Left ventricle myocardium inferior (tissue), 1 donor: ENCODE measurements around the gene SVOPL. TPM values are rescaled to one million over a fixed set of nuclear protein-coding genes. Genes with fewer than 3 reads are reported as not detected.

Experiments
- DNase-seq: peaks from one replicate; pipeline ENCODE4 v3.0.0-alpha.2; 2020
- H3K27ac ChIP-seq: fragments of 200-600 bp; replicated peaks from 2 replicates; pipeline ENCODE4 v1.8.0; 2021
- H3K27me3 ChIP-seq: fragments of 200-600 bp; 2 replicates; pipeline ENCODE4 v1.8.0; 2021; ENCODE audit warnings: low read depth
- H3K36me3 ChIP-seq: fragments of 200-600 bp; 2 replicates; pipeline ENCODE4 v1.8.0; 2021
- H3K4me1 ChIP-seq: fragments of 200-600 bp; 2 replicates; pipeline ENCODE4 v1.8.0; 2021
- H3K4me3 ChIP-seq: fragments of 200-600 bp; 2 replicates; pipeline ENCODE4 v1.8.0; 2021; ENCODE audit warnings: mild to moderate bottlenecking, moderate library complexity
- H3K9me3 ChIP-seq: fragments of 200-600 bp; replicated peaks from 2 replicates; pipeline ENCODE4 v1.8.0; 2021
- intact Hi-C: fragments of 100-400 bp; cut with micrococcal nuclease; formaldehyde crosslinking; loops from one replicate; pipeline ENCODE4 v1.11.0; 2022
- long read RNA-seq: library from polyadenylated mRNA; unstranded; transcript quantifications from one replicate; pipeline ENCODE4 v2.0.0, GENCODE V29; 2021
- total RNA-seq: library from RNA; stranded (reverse); fragmentation: NEBNext Ultra II Directional; extraction: Animal tissue kit (Norgen Biotek cat#: 25700); gene quantifications from one replicate; pipeline ENCODE4 v1.2.1, GENCODE V29; 2021
- TF ChIP-seq, protein P1 (sequence below): fragments of 200-600 bp; IDR thresholded peaks from 2 replicates; pipeline ENCODE4 v1.8.0; 2021; ENCODE audit warnings: antibody characterized with exemption, mild to moderate bottlenecking, borderline replicate concordance
- donor health status: DM: no; HTN: yes; CAD: no; lungs with severe emphysema.

Gene SVOPL, protein sequence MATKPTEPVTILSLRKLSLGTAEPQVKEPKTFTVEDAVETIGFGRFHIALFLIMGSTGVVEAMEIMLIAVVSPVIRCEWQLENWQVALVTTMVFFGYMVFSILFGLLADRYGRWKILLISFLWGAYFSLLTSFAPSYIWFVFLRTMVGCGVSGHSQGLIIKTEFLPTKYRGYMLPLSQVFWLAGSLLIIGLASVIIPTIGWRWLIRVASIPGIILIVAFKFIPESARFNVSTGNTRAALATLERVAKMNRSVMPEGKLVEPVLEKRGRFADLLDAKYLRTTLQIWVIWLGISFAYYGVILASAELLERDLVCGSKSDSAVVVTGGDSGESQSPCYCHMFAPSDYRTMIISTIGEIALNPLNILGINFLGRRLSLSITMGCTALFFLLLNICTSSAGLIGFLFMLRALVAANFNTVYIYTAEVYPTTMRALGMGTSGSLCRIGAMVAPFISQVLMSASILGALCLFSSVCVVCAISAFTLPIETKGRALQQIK
- not detected for total RNA-seq
- long read RNA-seq, result 0 reads

DNA sequence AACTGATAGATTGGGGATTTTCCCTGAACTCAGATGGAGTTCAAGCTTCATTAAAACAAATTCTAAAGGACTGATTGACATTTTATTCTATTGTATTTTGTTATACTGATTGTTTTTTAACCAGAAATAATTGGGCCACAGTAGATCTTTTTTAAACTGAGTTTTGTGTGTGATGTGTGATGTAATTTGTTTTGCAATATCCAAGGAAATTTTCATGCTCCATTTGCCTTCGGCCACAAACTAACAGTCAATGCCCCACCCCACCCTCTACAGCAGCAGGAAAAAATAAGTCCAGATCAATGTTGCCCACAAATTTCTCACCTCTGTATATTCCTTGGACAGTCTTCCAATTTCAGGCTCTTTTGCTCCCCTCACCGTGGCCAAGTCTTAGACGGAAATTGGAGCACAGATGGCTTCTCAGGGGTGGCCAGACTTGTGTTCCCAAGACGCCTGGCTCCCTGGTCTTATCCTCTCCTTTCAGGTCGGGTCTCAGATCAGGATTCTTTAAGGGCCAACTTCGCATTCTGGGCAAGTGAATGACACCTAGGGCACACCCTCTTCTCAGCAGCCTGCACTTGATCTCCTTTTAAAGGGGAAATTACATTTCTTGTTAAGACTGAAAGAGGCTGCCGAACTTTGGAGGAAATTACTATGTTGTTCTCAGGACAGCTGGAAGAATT, at the start of gene SVOPL:
Gene SVOPL, minus strand, starts transcription at position 506 of the 680 bp plus-strand sequence. CDS start 22,317 bp downstream, outside the sequence.
- H3K36me3 ChIP-seq, result no peaks in the 10 kb centered on the region
- H3K4me1 ChIP-seq, result no peaks in the 10 kb centered on the region
- intact Hi-C loops, result no loop called here
- no peaks in the 10 kb centered on the region for H3K9me3 ChIP-seq
- peaks cover 12% of the 10 kb centered on the region for H3K27me3 ChIP-seq
- no peak within 1 kb of the TSS for H3K4me3 ChIP-seq
- no peak within 1 kb of the TSS for H3K27ac ChIP-seq
- TF ChIP-seq, protein P1, sequence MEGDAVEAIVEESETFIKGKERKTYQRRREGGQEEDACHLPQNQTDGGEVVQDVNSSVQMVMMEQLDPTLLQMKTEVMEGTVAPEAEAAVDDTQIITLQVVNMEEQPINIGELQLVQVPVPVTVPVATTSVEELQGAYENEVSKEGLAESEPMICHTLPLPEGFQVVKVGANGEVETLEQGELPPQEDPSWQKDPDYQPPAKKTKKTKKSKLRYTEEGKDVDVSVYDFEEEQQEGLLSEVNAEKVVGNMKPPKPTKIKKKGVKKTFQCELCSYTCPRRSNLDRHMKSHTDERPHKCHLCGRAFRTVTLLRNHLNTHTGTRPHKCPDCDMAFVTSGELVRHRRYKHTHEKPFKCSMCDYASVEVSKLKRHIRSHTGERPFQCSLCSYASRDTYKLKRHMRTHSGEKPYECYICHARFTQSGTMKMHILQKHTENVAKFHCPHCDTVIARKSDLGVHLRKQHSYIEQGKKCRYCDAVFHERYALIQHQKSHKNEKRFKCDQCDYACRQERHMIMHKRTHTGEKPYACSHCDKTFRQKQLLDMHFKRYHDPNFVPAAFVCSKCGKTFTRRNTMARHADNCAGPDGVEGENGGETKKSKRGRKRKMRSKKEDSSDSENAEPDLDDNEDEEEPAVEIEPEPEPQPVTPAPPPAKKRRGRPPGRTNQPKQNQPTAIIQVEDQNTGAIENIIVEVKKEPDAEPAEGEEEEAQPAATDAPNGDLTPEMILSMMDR, result no peak
- no peak for DNase-seq

DNA sequence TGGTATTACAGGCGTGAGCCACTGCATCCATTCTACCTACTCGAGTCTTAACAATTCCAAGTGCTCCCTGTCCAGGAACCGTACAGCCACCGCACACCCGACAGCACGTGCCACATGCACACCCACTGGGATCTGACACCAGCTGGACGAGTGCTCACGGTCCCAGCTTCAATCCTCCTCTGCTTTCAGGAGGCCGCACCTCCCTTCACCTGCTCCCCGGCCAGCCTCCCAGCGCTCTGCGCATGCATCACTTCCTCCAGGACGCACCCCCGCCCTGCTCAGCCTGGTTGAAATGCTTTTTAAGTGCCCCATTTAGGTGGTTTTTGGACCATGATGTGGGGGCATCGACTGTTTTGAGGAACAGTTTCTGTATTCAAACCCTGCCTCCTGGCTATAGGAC, 49.3 kb upstream of the SVOPL start:
- Histone ChIP-seq H3K9me3 (no peaks in the 10 kb centered on the region), H3K27ac (no peak overlapping the region), H3K4me1 (no peaks in the 10 kb centered on the region), H3K36me3 (no peaks in the 10 kb centered on the region), H3K4me3 (no peak overlapping the region), H3K27me3 (peaks cover 17% of the 10 kb centered on the region)
- intact Hi-C loops, result no loop called here
- DNase-seq, result no peak
- TF ChIP-seq, protein P1, result no peak

DNA sequence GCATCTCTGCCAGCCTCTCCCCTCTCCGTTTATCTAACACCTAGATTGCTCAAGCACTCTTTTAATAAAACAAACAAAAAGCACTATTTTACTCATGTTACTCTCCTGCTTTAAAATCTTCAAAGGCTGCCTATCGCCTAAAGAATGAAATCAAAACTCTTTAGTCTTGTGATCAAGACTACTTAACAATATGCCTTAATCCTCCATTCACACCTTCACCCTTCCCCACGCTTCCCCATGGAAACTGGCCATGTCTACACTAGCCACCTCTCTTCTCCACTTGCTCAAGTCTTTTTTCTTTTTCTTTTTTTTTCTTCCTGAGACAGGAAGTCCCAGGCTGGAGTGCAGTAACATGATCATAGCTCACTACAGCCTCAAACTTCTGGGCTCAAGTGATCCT, 48.8 kb upstream of the SVOPL start:
- H3K27me3 ChIP-seq, result peaks cover 17% of the 10 kb centered on the region
- no peak overlapping the region for H3K4me3 ChIP-seq
- H3K4me1 ChIP-seq, result no peaks in the 10 kb centered on the region
- DNase-seq, result no peak
- intact Hi-C loops, result no loop called here
- no peaks in the 10 kb centered on the region for H3K36me3 ChIP-seq
- H3K27ac ChIP-seq, result no peak overlapping the region
- TF ChIP-seq, protein P1, result no peak
- no peaks in the 10 kb centered on the region for H3K9me3 ChIP-seq

DNA sequence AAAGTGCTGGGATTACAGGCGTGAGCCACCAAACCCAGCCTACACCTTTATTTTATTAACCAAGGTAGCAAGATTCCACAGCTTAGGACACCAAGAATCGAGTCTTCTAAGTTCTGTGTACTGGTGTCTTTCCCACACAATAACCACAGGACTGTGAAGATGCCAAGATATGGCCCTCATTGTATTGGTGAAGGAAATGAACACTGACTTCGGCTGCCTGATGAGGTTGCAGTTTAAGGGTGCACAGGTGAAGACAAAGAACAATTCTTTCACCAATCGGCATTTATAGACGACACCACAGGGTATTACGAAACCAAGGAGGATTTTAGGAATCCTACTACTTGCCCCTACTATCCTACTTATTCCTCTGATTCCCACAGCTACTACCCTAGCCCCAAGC, 47.5 kb upstream of the SVOPL start:
- H3K27me3 ChIP-seq, result peaks cover 17% of the 10 kb centered on the region
- TF ChIP-seq, protein P1, result no peak
- H3K9me3 ChIP-seq, result no peaks in the 10 kb centered on the region
- H3K4me1 ChIP-seq, result no peaks in the 10 kb centered on the region
- H3K27ac ChIP-seq, result no peak overlapping the region
- intact Hi-C loops, result no loop called here
- H3K4me3 ChIP-seq, result no peak overlapping the region
- DNase-seq, result no peak
- no peaks in the 10 kb centered on the region for H3K36me3 ChIP-seq

DNA sequence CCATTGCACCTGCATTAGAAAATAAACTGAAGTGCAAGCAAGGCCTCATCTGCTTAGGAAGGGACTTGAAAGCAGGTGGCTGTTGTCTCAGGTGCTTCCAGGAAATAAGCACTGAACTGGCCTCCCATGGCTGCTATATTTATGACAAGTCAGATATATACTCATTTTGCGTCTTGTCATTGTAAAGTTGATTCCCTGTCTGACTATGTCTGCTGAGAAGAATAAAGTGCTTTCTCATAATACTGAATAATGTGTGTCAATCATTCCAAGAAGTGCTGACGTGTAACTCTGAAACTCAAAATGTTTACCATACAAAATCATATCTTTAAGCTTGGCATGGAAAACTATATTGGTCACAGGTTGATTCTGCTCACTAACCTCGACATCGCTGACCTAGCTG, 44.9 kb upstream of the SVOPL start:
- H3K36me3 ChIP-seq, result no peaks in the 10 kb centered on the region
- H3K4me1 ChIP-seq, result no peaks in the 10 kb centered on the region
- TF ChIP-seq, protein P1, result no peak
- peaks cover 9% of the 10 kb centered on the region for H3K27me3 ChIP-seq
- no peak for DNase-seq
- intact Hi-C loops, result no loop called here
- no peaks in the 10 kb centered on the region for H3K9me3 ChIP-seq
- H3K27ac ChIP-seq, result no peak overlapping the region
- no peak overlapping the region for H3K4me3 ChIP-seq
